Loucy (cell line): ENCODE data around the gene DEPDC7.

Experiments used
- H2AFZ ChIP-seq: fragments of 200-600 bp; sonication (generic); 2 replicates; pipeline ENCODE4 v1.6.0; 2016; ENCODE audit warnings: antibody characterized with exemption, mild to moderate bottlenecking, low read length, moderate library complexity
- H3F3A ChIP-seq: fragments of 200-600 bp; 2 replicates; pipeline ENCODE4 v1.6.0; 2016; ENCODE audit warnings: antibody characterized with exemption, low read depth, mild to moderate bottlenecking
- H3K27me3 ChIP-seq: fragments of 200-600 bp; sonication (generic); 2 replicates; pipeline ENCODE4 v1.6.1; 2014; ENCODE audit warnings: low read length, mild to moderate bottlenecking; ENCODE audit not compliant: insufficient read depth, poor library complexity, severe bottlenecking
- H3K36me3 ChIP-seq: fragments of 200-600 bp; sonication (generic); 2 replicates; pipeline ENCODE4 v1.6.1; 2016; ENCODE audit warnings: low read length; ENCODE audit not compliant: insufficient read depth
- H3K4me1 ChIP-seq: fragments of 200-600 bp; sonication (generic); 2 replicates; pipeline ENCODE4 v1.5.1; 2014; ENCODE audit warnings: low read length, mild to moderate bottlenecking; ENCODE audit not compliant: insufficient read depth, poor library complexity, severe bottlenecking
- H3K4me2 ChIP-seq: fragments of 200-600 bp; sonication (generic); 2 replicates; pipeline ENCODE4 v1.6.0; 2014; ENCODE audit warnings: antibody characterized with exemption, low read length, low read depth, mild to moderate bottlenecking; ENCODE audit not compliant: poor library complexity, severe bottlenecking
- H3K4me3 ChIP-seq: fragments of 200-600 bp; sonication (generic); 2 replicates; pipeline ENCODE4 v1.5.1; 2014; ENCODE audit warnings: low read length, mild to moderate bottlenecking, mixed read lengths; ENCODE audit not compliant: poor library complexity, severe bottlenecking
- H3K79me2 ChIP-seq: fragments of 200-600 bp; sonication (generic); 2 replicates; pipeline ENCODE4 v1.6.1; 2014; ENCODE audit warnings: low read length; ENCODE audit not compliant: insufficient read depth
- H3K9ac ChIP-seq: fragments of 200-600 bp; sonication (generic); 2 replicates; pipeline ENCODE4 v1.6.0; 2014; ENCODE audit warnings: mild to moderate bottlenecking, low read depth, low read length, moderate library complexity; ENCODE audit not compliant: poor library complexity, severe bottlenecking
- H3K9me2 ChIP-seq: fragments of 200-600 bp; sonication (generic); replicated peaks from 2 replicates; pipeline ENCODE4 v1.6.1; 2016; ENCODE audit warnings: low read depth, low read length, mixed read lengths
- H3K9me3 ChIP-seq: fragments of 200-600 bp; sonication (generic); 2 replicates; pipeline ENCODE4 v1.6.1; 2014; ENCODE audit warnings: mild to moderate bottlenecking, antibody characterized with exemption, low read length, low read depth; ENCODE audit not compliant: insufficient read depth
- H4K20me1 ChIP-seq: fragments of 200-600 bp; sonication (generic); 2 replicates; pipeline ENCODE4 v1.6.0; 2014; ENCODE audit warnings: antibody characterized with exemption, low read length, mild to moderate bottlenecking; ENCODE audit not compliant: insufficient read depth, poor library complexity, severe bottlenecking
- EZH2phosphoT487 ChIP-seq: fragments of 200-600 bp; IDR thresholded peaks from 2 replicates; pipeline ENCODE4 v1.6.1; 2018; ENCODE audit warnings: antibody characterized with exemption, mild to moderate bottlenecking, moderate library complexity, borderline replicate concordance
- TF ChIP-seq, protein P1 (sequence below): fragments of 200-600 bp; sonication (generic); conservative IDR thresholded peaks from 2 replicates; pipeline ENCODE4 v1.5.1; 2014; ENCODE audit warnings: mild to moderate bottlenecking, antibody characterized with exemption, low read length

The DEPDC7 gene

DNA sequence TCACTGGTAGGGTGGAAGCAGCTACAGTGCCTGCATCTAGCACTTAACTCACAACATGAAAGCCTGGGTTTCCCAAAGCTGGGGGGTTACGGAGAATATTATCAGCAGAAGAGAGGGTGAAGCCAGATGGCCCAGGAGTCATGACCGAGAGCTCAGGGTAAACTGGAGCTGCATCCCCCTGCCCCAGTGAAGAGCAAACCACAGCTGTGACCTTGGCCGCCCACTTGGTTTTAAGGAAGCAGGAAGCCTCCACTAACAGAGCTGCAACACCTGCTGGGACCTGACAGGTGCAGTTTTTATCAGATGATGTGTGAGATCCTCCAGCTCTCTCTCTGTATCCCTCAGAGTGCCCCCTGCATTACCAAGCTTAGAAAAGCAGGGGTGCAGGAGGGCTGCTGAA lies 44.6 kb downstream of the DEPDC7 start:
- Histone ChIP-seq H3K4me1 (no peaks in the 10 kb centered on the region), H3K9ac (no peak overlapping the region), H2AFZ (no peak overlapping the region), H3K9me3 (no peaks in the 10 kb centered on the region), H3K4me3 (no peak overlapping the region), H3F3A (no peaks in the 10 kb centered on the region), H3K27me3 (no peaks in the 10 kb centered on the region), H3K79me2 (no peaks in the 10 kb centered on the region), H3K36me3 (peaks cover 60% of the 10 kb centered on the region; the same call in 1 of the 2 replicates), H3K4me2 (no peak overlapping the region), H3K9me2 (no peaks in the 10 kb centered on the region), H4K20me1 (no peaks in the 10 kb centered on the region)
- no peak for TF ChIP-seq EZH2phosphoT487
- TF ChIP-seq, protein P1, sequence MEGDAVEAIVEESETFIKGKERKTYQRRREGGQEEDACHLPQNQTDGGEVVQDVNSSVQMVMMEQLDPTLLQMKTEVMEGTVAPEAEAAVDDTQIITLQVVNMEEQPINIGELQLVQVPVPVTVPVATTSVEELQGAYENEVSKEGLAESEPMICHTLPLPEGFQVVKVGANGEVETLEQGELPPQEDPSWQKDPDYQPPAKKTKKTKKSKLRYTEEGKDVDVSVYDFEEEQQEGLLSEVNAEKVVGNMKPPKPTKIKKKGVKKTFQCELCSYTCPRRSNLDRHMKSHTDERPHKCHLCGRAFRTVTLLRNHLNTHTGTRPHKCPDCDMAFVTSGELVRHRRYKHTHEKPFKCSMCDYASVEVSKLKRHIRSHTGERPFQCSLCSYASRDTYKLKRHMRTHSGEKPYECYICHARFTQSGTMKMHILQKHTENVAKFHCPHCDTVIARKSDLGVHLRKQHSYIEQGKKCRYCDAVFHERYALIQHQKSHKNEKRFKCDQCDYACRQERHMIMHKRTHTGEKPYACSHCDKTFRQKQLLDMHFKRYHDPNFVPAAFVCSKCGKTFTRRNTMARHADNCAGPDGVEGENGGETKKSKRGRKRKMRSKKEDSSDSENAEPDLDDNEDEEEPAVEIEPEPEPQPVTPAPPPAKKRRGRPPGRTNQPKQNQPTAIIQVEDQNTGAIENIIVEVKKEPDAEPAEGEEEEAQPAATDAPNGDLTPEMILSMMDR = no peak

DNA sequence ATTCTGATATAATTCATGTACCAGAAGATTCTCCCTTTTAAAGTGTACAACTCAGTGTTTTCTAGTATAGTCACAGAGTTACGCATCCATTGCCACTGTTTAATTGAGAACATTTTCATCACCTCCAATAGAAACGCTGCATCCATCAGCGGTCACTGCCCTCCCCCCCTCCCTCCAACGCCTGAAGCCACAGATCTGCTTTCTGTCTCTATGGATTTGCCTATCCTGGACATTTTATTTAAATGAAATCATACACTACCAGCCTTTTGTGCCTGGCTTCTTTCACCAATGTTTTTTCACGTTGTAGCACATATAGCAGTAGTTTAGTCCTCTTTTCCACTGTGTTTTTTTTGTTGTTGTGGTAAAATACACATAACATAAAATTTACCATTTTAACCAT lies 46.5 kb downstream of the DEPDC7 start:
- no peak for TF ChIP-seq EZH2phosphoT487
- TF ChIP-seq, protein P1 = no peak
- Histone ChIP-seq H3K9me2 (no peaks in the 10 kb centered on the region), H2AFZ (no peak overlapping the region), H3K9me3 (no peaks in the 10 kb centered on the region), H4K20me1 (no peaks in the 10 kb centered on the region), H3K27me3 (no peaks in the 10 kb centered on the region), H3K4me3 (no peak overlapping the region), H3K4me1 (no peaks in the 10 kb centered on the region), H3F3A (no peaks in the 10 kb centered on the region), H3K79me2 (no peaks in the 10 kb centered on the region), H3K4me2 (no peak overlapping the region), H3K36me3 (peaks cover 70% of the 10 kb centered on the region; the same call in 1 of the 2 replicates), H3K9ac (no peak overlapping the region)

DNA sequence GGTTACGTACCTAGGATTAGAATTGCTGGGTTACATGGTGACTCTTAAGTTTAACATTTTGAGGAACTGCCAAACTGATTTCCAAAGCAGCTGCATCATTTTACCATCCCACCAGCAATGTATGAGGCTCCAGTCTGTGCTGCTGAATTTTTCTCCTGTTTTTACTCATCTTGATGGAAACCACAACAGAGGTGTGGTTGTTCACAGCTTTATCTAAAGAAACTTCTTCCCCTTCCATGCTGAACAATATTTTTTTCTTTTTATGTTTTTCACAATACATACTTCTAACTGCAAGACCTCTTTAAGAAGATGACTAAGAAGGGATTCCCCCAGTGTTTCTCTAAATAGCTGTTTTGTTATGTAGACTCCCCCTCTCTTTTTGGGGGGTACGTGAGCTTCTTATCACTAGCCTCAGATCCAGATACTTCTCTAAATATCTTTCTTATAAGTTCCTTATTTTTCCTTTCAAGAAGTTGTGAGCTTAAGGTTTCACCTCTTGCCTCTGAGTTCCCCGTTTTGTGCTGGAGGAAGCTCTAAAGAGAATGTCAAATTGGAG lies 47.7 kb downstream of the DEPDC7 start:
- Histone ChIP-seq H3K79me2 (no peaks in the 10 kb centered on the region), H3K4me2 (no peak overlapping the region), H3K4me1 (no peaks in the 10 kb centered on the region), H3K9me2 (no peaks in the 10 kb centered on the region), H3K27me3 (no peaks in the 10 kb centered on the region), H4K20me1 (no peaks in the 10 kb centered on the region), H3F3A (no peaks in the 10 kb centered on the region), H3K36me3 (peaks cover 70% of the 10 kb centered on the region; the same call in 1 of the 2 replicates), H3K9ac (no peak overlapping the region), H3K4me3 (no peak overlapping the region), H3K9me3 (no peaks in the 10 kb centered on the region), H2AFZ (no peak overlapping the region)
- no peak for TF ChIP-seq EZH2phosphoT487
- TF ChIP-seq, protein P1 = no peak
